ENCODE measurements around the gene PARP1. TPM values are rescaled to one million over a fixed set of nuclear protein-coding genes. Genes with fewer than 3 reads are reported as not detected.

The PARP1 gene
- total and polyA plus RNA-seq, 2 donors (not counting 1 experiment from before 2014, with no cell fraction given), result 118 to 180 TPM

DNA sequence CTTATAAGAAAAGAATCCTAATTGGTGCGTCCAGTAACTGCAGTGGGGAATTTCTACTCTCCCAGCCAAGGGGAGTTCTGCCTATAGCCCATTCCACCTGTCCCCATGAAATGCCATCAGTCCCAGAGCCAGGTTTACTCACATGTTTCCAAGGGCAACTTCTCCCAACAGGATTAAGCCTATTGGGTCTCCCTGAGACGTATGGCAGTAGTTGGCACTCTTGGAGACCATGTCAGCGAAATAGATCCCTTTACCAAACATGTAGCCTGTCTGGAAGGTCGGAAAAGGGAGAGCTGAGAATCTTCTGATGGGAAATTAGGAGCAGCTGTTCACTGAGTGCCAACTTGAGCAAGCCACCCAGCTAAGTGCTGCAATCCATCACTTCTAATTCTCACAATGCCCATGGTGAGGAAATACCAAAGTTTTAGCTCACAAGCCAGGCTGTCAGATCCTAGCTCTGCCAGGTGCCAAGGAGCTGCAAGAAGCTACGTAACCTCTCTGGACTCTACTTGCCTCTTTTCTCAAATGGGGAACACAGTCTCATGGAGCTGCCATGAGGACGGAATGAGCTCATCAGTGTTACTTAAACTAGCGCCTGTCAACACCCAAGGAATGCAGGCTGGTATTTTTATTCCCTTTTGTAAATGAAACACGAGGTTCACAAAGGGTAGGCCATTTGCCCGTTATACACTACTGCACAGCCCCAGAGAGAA lies 43.9 kb downstream of the PARP1 start:
- no peak overlapping the region for H3K4me2 ChIP-seq (replicated peaks; ENCODE audit: low read depth, low read length, poor library complexity, severe bottlenecking)
- ATAC-seq (ENCODE audit: low read depth) (no peak), DNase-seq (no peak)
- H3K36me3 ChIP-seq (replicated peaks in 1 of 2; ENCODE audit: control extremely low read depth in 1 of 2, control insufficient read depth in 1 of 2, extremely low read depth in 1 of 2, insufficient read depth in 2 of 2, low read length in 1 of 2), result peaks cover 13 to 98% of the 10 kb centered on the region in 2 experiments
- no peak overlapping the region for H2AFZ ChIP-seq (ENCODE audit: insufficient read depth, low read depth, low read length, poor library complexity, severe bottlenecking)
- H3K27me3 Mint-ChIP-seq, result no peaks in the 10 kb centered on the region
- peaks cover 20% of the 10 kb centered on the region for H3K79me2 ChIP-seq (ENCODE audit: control insufficient read depth, insufficient read depth, low read length)
- no peak overlapping the region for H3K27ac Mint-ChIP-seq
- no peak overlapping the region for H3K27ac ChIP-seq (ENCODE audit: low read length in 2 of 2)
- peaks cover 15% of the 10 kb centered on the region for H4K20me1 ChIP-seq (ENCODE audit: control insufficient read depth, insufficient read depth, low read length, poor library complexity, severe bottlenecking)
- H3K9ac ChIP-seq (ENCODE audit: low read length), result no peak overlapping the region
- no peak overlapping the region for H3K4me3 Mint-ChIP-seq
- H3K4me1 ChIP-seq (ENCODE audit: control insufficient read depth in 2 of 2, insufficient read depth in 2 of 2, low read length in 2 of 2), result peaks cover 6 to 10% of the 10 kb centered on the region in 2 donors
- no peak overlapping the region for H3K4me3 ChIP-seq (ENCODE audit: control extremely low read depth in 1 of 5, extremely low read depth in 1 of 5, insufficient read depth in 1 of 5, low read depth in 2 of 5, low read length in 4 of 5)
- H3K9me3 Mint-ChIP-seq (ENCODE audit: insufficient read depth), result no peaks in the 10 kb centered on the region
- H3K27me3 ChIP-seq (replicated peaks in 1 of 4; ENCODE audit: control extremely low read depth in 1 of 4, control insufficient read depth in 3 of 4, insufficient read depth in 4 of 4, low read length in 3 of 4), result no peaks in the 10 kb centered on the region
- CTCF ChIA-PET, result interaction anchor here (0.6 to 1.3 kb wide), 4 partner anchors 9 to 52 kb away, joined by 4 to 5 read pairs (median 4); no protein-coding TSS in a partner anchor
- intact Hi-C loops (cut with micrococcal nuclease), result no loop called here
- no peak for TF ChIP-seq EZH2 (IDR thresholded peaks at IDR 0.05; ENCODE audit: borderline replicate concordance, insufficient read depth, low read depth, low read length, poor library complexity, severe bottlenecking)
- TF ChIP-seq, protein P1, sequence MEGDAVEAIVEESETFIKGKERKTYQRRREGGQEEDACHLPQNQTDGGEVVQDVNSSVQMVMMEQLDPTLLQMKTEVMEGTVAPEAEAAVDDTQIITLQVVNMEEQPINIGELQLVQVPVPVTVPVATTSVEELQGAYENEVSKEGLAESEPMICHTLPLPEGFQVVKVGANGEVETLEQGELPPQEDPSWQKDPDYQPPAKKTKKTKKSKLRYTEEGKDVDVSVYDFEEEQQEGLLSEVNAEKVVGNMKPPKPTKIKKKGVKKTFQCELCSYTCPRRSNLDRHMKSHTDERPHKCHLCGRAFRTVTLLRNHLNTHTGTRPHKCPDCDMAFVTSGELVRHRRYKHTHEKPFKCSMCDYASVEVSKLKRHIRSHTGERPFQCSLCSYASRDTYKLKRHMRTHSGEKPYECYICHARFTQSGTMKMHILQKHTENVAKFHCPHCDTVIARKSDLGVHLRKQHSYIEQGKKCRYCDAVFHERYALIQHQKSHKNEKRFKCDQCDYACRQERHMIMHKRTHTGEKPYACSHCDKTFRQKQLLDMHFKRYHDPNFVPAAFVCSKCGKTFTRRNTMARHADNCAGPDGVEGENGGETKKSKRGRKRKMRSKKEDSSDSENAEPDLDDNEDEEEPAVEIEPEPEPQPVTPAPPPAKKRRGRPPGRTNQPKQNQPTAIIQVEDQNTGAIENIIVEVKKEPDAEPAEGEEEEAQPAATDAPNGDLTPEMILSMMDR (IDR thresholded peaks at IDR 0.05), result no peak
- POLR2A ChIA-PET, result interaction anchor here (0.6 kb wide), 2 partner anchors 53 to 202 kb away, joined by 3 to 5 read pairs; no protein-coding TSS in a partner anchor
- H3K4me1 Mint-ChIP-seq, result peaks cover 26% of the 10 kb centered on the region
- no peaks in the 10 kb centered on the region for H3K9me3 ChIP-seq (ENCODE audit: control extremely low read depth in 1 of 3, control insufficient read depth in 2 of 3, insufficient read depth in 1 of 3, low read length in 2 of 3)
- WGBS (ENCODE audit: insufficient coverage), result 90% methylated on average over 9 of the region's 9 CpGs

- WGBS (ENCODE audit: insufficient coverage), result 95% methylated on average over 8 of the region's 9 CpGs
- ChIA-PET POLR2A (interaction anchor here (0.6 kb wide), 1 partner anchor 201 kb away, joined by 3 read pairs; no protein-coding TSS in a partner anchor), CTCF (interaction anchor here (0.7 to 1.8 kb wide), 3 partner anchors 46 to 238 kb away, joined by 3 to 6 read pairs (median 4); no protein-coding TSS in a partner anchor)
- no peak overlapping the region for H2AFZ ChIP-seq (ENCODE audit: insufficient read depth, low read depth, low read length, poor library complexity, severe bottlenecking)
- H3K4me2 ChIP-seq (replicated peaks; ENCODE audit: low read depth, low read length, poor library complexity, severe bottlenecking), result no peak overlapping the region
- intact Hi-C loops (cut with micrococcal nuclease), result no loop called here
- H3K27me3 Mint-ChIP-seq, result no peaks in the 10 kb centered on the region
- DNase-seq, result no peak
- H3K4me3 ChIP-seq (ENCODE audit: control extremely low read depth in 1 of 5, extremely low read depth in 1 of 5, insufficient read depth in 1 of 5, low read depth in 2 of 5, low read length in 4 of 5), result no peak overlapping the region
- ATAC-seq (ENCODE audit: low read depth), result no peak
- H3K4me3 Mint-ChIP-seq, result no peak overlapping the region
- H3K79me2 ChIP-seq (ENCODE audit: control insufficient read depth, insufficient read depth, low read length), result peaks cover 20% of the 10 kb centered on the region
- peaks cover 9% of the 10 kb centered on the region for H4K20me1 ChIP-seq (ENCODE audit: control insufficient read depth, insufficient read depth, low read length, poor library complexity, severe bottlenecking)
- no peaks in the 10 kb centered on the region for H3K9me3 Mint-ChIP-seq (ENCODE audit: insufficient read depth)
- no peak overlapping the region for H3K27ac Mint-ChIP-seq
- no peaks in the 10 kb centered on the region for H3K4me1 ChIP-seq (ENCODE audit: control insufficient read depth in 2 of 2, insufficient read depth in 2 of 2, low read length in 2 of 2)
- TF ChIP-seq, protein P1 (IDR thresholded peaks at IDR 0.05), result no peak
- TF ChIP-seq EZH2 (IDR thresholded peaks at IDR 0.05; ENCODE audit: borderline replicate concordance, insufficient read depth, low read depth, low read length, poor library complexity, severe bottlenecking), result no peak
- no peaks in the 10 kb centered on the region for H3K27me3 ChIP-seq (replicated peaks in 1 of 4; ENCODE audit: control extremely low read depth in 1 of 4, control insufficient read depth in 3 of 4, insufficient read depth in 4 of 4, low read length in 3 of 4)
- peaks cover 19% of the 10 kb centered on the region for H3K4me1 Mint-ChIP-seq
- H3K9me3 ChIP-seq (ENCODE audit: control extremely low read depth in 1 of 3, control insufficient read depth in 2 of 3, insufficient read depth in 1 of 3, low read length in 2 of 3), result no peaks in the 10 kb centered on the region
- H3K36me3 ChIP-seq (replicated peaks in 1 of 2; ENCODE audit: control extremely low read depth in 1 of 2, control insufficient read depth in 1 of 2, extremely low read depth in 1 of 2, insufficient read depth in 2 of 2, low read length in 1 of 2), result peaks cover 13 to 98% of the 10 kb centered on the region in 2 experiments
- H3K27ac ChIP-seq (ENCODE audit: low read length in 2 of 2), result no peak overlapping the region
- no peak overlapping the region for H3K9ac ChIP-seq (ENCODE audit: low read length)
Measured at GRCh38 chr1:226362891-226363447, 44.9 kb downstream of the PARP1 start.
